H1 (cell line): ENCODE measurements around the gene TAP2. TPM values are rescaled to one million over a fixed set of nuclear protein-coding genes. Genes with fewer than 3 reads are reported as not detected.

Experiments used
- CTCF ChIA-PET: fragments of 300-600 bp; sonication (Branson Sonifier 250); formaldehyde crosslinking; loops from one replicate; lab custom pipeline; 2021; ENCODE audit not compliant: partially characterized antibody; lab: Charles Lee
- POLR2A ChIA-PET: fragments of 300-600 bp; sonication (Branson Sonifier 250); formaldehyde crosslinking; loops from one replicate; lab custom pipeline; 2021; ENCODE audit warnings: inconsistent platforms; ENCODE audit not compliant: partially characterized antibody; lab: Charles Lee
- DNase-seq, 2 experiments: peaks; one replicate each; pipeline versions ENCODE4 v3.0.0 to v3.0.0-alpha.2; 2010 to 2022; ENCODE audit warnings: low spot score in 2 of 2, low read depth in 1 of 2, mixed read lengths in 1 of 2
- FAIRE-seq: peaks from 2 replicates; lab custom pipeline; 2011; peaks lifted over from hg19 to GRCh38; lab: Jason Lieb, UNC
- H2AFZ ChIP-seq: 2 replicates; pipeline ENCODE4 v1.8.1; 2012; ENCODE audit warnings: low read length, inconsistent platforms
- H2AK5ac ChIP-seq: 2 replicates; pipeline ENCODE4 v1.6.1; 2013; ENCODE audit warnings: low read depth, low read length
- H2BK120ac ChIP-seq: replicated peaks from 2 replicates; pipeline ENCODE3; 2013; ENCODE audit warnings: low read depth, low read length, inconsistent platforms
- H2BK12ac ChIP-seq: 2 replicates; pipeline ENCODE4 v1.6.1; 2013; ENCODE audit warnings: low read depth, low read length
- H2BK15ac ChIP-seq: 2 replicates; pipeline ENCODE4 v1.6.1; 2013; ENCODE audit warnings: low read length
- H2BK20ac ChIP-seq: 2 replicates; pipeline ENCODE4 v1.6.1; 2013; ENCODE audit warnings: low read length
- H2BK5ac ChIP-seq: 2 replicates; pipeline ENCODE4 v1.6.1; 2013; ENCODE audit warnings: low read depth, low read length
- H3K14ac ChIP-seq: 2 replicates; pipeline ENCODE4 v1.6.1; 2013; ENCODE audit warnings: inconsistent platforms; ENCODE audit not compliant: insufficient read length
- H3K18ac ChIP-seq: 2 replicates; pipeline ENCODE4 v1.6.1; 2013; ENCODE audit warnings: low read length; ENCODE audit errors: extremely low read depth
- H3K23ac ChIP-seq: 2 replicates; pipeline ENCODE4 v1.6.1; 2013; ENCODE audit warnings: inconsistent platforms; ENCODE audit not compliant: insufficient read length
- H3K23me2 ChIP-seq: 2 replicates; pipeline ENCODE4 v1.6.1; 2013; ENCODE audit warnings: low read depth, low read length
- H3K27ac ChIP-seq: 2 replicates; pipeline ENCODE4 v1.6.1; 2011; ENCODE audit warnings: low read depth, low read length, inconsistent platforms
- H3K27me3 ChIP-seq, 4 experiments: replicated peaks in 1 of 4; 1 replicate in 1 of 4; 2 replicates in 3 of 4; pipeline versions ENCODE4 v1.6.1 to v1.8.1; 2011 to 2013; ENCODE audit warnings: low read length in 3 of 4, mild to moderate bottlenecking in 3 of 4, inconsistent platforms in 2 of 4, mixed read lengths in 2 of 4, moderate library complexity in 1 of 4; ENCODE audit not compliant: control insufficient read depth in 3 of 4, insufficient read depth in 3 of 4; ENCODE audit errors: extremely low read depth in 1 of 4
- H3K36me3 ChIP-seq, 4 experiments: 2 replicates each; pipeline versions ENCODE4 v1.6.1 to v1.8.1; 2011 to 2013; ENCODE audit warnings: mild to moderate bottlenecking in 4 of 4, low read length in 3 of 4, moderate library complexity in 2 of 4, control low read depth in 1 of 4, inconsistent platforms in 1 of 4; ENCODE audit not compliant: insufficient read depth in 4 of 4, control insufficient read depth in 2 of 4
- H3K4ac ChIP-seq: replicated peaks from 2 replicates; pipeline ENCODE3; 2013; ENCODE audit warnings: low read length, low read depth, mixed read lengths, inconsistent platforms; ENCODE audit not compliant: insufficient read length
- H3K4me1 ChIP-seq, 4 experiments: replicated peaks in 1 of 4; 1 replicate in 1 of 4; 2 replicates in 3 of 4; pipeline versions ENCODE4 v1.6.1 to v1.8.1; 2011 to 2013; ENCODE audit warnings: low read length in 3 of 4, inconsistent platforms in 2 of 4, mixed read lengths in 1 of 4; ENCODE audit not compliant: insufficient read depth in 4 of 4, control insufficient read depth in 3 of 4
- H3K4me2 ChIP-seq, 2 experiments: 2 replicates each; pipeline versions ENCODE4 v1.6.1 to v1.8.1; 2011 to 2013; ENCODE audit warnings: low read depth in 2 of 2, low read length in 2 of 2, control low read depth in 1 of 2, inconsistent platforms in 1 of 2, mild to moderate bottlenecking in 1 of 2; ENCODE audit not compliant: insufficient read depth in 1 of 2
- H3K4me3 ChIP-seq, 4 experiments: fragments of 200-600, 300-600 bp in 1 of 4; sonication (generic), shearing (Covaris generic), sonication (Bioruptor Twin) in 1 of 4; 2 replicates each; pipeline versions ENCODE4 v1.5.1 to v1.8.1; 2011 to 2016; ENCODE audit warnings: low read length in 4 of 4, low read depth in 3 of 4, control low read depth in 2 of 4, inconsistent platforms in 2 of 4, mild to moderate bottlenecking in 2 of 4, mixed read lengths in 1 of 4, moderate library complexity in 1 of 4; ENCODE audit not compliant: insufficient read depth in 2 of 4; ENCODE audit errors: extremely low read depth in 1 of 4
- H3K56ac ChIP-seq: replicated peaks from 2 replicates; pipeline ENCODE3; 2013; ENCODE audit warnings: low read depth, mild to moderate bottlenecking, mixed read lengths, low read length, inconsistent platforms; ENCODE audit not compliant: insufficient read length
- H3K79me1 ChIP-seq: 2 replicates; pipeline ENCODE4 v1.6.1; 2013; ENCODE audit warnings: low read depth, low read length, control low read depth
- H3K79me2 ChIP-seq, 2 experiments: 2 replicates each; pipeline versions ENCODE4 v1.6.1 to v1.8.1; 2012 to 2013; ENCODE audit warnings: low read length in 2 of 2, mild to moderate bottlenecking in 2 of 2, inconsistent platforms in 1 of 2; ENCODE audit not compliant: insufficient read depth in 2 of 2, control insufficient read depth in 1 of 2
- H3K9ac ChIP-seq, 4 experiments: replicated peaks in 1 of 4; 1 replicate in 1 of 4; 2 replicates in 3 of 4; pipeline versions ENCODE4 v1.6.1 to v1.8.1; 2011 to 2013; ENCODE audit warnings: low read depth in 3 of 4, low read length in 3 of 4, control low read depth in 2 of 4, mild to moderate bottlenecking in 2 of 4, moderate library complexity in 2 of 4, inconsistent platforms in 1 of 4; ENCODE audit errors: extremely low read depth in 1 of 4
- H3K9me3 ChIP-seq, 2 experiments: 2 replicates each; pipeline versions ENCODE4 v1.6.1 to v1.8.1; 2012 to 2013; ENCODE audit warnings: mild to moderate bottlenecking in 2 of 2, moderate library complexity in 2 of 2, control low read depth in 1 of 2, inconsistent platforms in 1 of 2, low read depth in 1 of 2, low read length in 1 of 2, mixed read lengths in 1 of 2; ENCODE audit not compliant: insufficient read depth in 2 of 2
- H4K20me1 ChIP-seq, 2 experiments: replicated peaks in 1 of 2; 2 replicates each; pipeline versions ENCODE3 to v1.8.1; 2011 to 2013; ENCODE audit warnings: inconsistent platforms in 2 of 2, low read length in 2 of 2, mild to moderate bottlenecking in 1 of 2; ENCODE audit not compliant: insufficient read depth in 2 of 2, control insufficient read depth in 1 of 2
- H4K5ac ChIP-seq: 2 replicates; pipeline ENCODE4 v1.6.1; 2013; ENCODE audit warnings: low read length, low read depth, mixed read lengths, inconsistent platforms; ENCODE audit not compliant: insufficient read length
- H4K8ac ChIP-seq: 2 replicates; pipeline ENCODE4 v1.8.0; 2013; ENCODE audit warnings: mild to moderate bottlenecking, moderate library complexity, low read length, inconsistent platforms; ENCODE audit not compliant: insufficient read depth; ENCODE audit errors: extremely low read depth
- H4K91ac ChIP-seq: replicated peaks from 2 replicates; pipeline ENCODE3; 2013; ENCODE audit warnings: low read length, mixed read lengths, inconsistent platforms; ENCODE audit not compliant: insufficient read length
- BCL11A ChIP-seq, 2 experiments: IDR thresholded peaks; one replicate each; pipeline ENCODE4 v1.6.1; 2011; ENCODE audit warnings: low read depth in 2 of 2, low read length in 2 of 2, mild to moderate bottlenecking in 2 of 2
- TAF7 ChIP-seq: optimal IDR thresholded peaks from 2 replicates; pipeline ENCODE3; 2011; ENCODE audit warnings: low read depth, mild to moderate bottlenecking, inconsistent platforms, low read length, moderate library complexity, borderline replicate concordance
- WGBS, 2 experiments: shearing (Covaris generic) in 1 of 2; methylation state at CpG; one replicate each; pipeline versions ENCODE4 v1.1.6 to v1.1.7; 2013 to 2015; ENCODE audit warnings: low lambda C conversion rate in 2 of 2, mixed read lengths in 2 of 2, inconsistent platforms in 1 of 2, low coverage in 1 of 2, missing lambda C conversion rate in 1 of 2; ENCODE audit not compliant: insufficient replicate concordance in 2 of 2, insufficient coverage in 1 of 2, insufficient read length in 1 of 2; ENCODE audit errors: extremely low coverage in 1 of 2, missing lambda C conversion rate in 1 of 2; 5-methylcytosine and 5-hydroxymethylcytosine counted together
- polyA plus RNA-seq, 7 experiments: library from polyadenylated mRNA; depleted of rRNA in 3 of 7; stranded (reverse) in 5 of 7; unstranded in 2 of 7; fragments of >200 nt in 5 of 7; fragments of 200-250 nt in 2 of 7; gene quantifications; 1 replicate in 5 of 7; 2 replicates in 1 of 7; 4 replicates in 1 of 7; pipeline versions ENCODE4 v1.2.1 to v1.2.3, GENCODE V29; 2011 to 2013; ENCODE audit warnings: missing spikeins in 2 of 7, mixed read lengths in 2 of 7
- total RNA-seq: library from RNA; stranded (reverse); fragmentation: NEBNext Ultra II Directional; extraction: Animal tissue kit (Norgen Biotek cat#: 25700); gene quantifications from 2 replicates; pipeline ENCODE4 v1.2.1, GENCODE V29; 2021

The TAP2 gene
- total and polyA plus RNA-seq, 2 of the 8 experiments (the other 6 are each of a cell fraction or from before 2014, with no cell fraction given) = 11.3 to 27.2 TPM

GRCh38 chr6:32809171-32809570 is 29.4 kb downstream of the TAP2 start:
- ChIA-PET POLR2A (interaction anchor here (0.6 to 0.7 kb wide), 2 partner anchors 9 to 163 kb away, joined by 3 read pairs; no protein-coding TSS in a partner anchor), CTCF (interaction anchor here (0.6 to 2.7 kb wide), 9 partner anchors 10 to 175 kb away, joined by 3 to 13 read pairs (median 4); partner anchors contain the start of gene TAP2)
- H3K4ac ChIP-seq = no peak overlapping the region
- no peaks in the 10 kb centered on the region for H4K20me1 ChIP-seq
- H2BK15ac ChIP-seq = no peak overlapping the region
- no peak for FAIRE-seq
- H3K9me3 ChIP-seq = no peaks in the 10 kb centered on the region
- peaks cover 0 to 3% (median 0%) of the 10 kb centered on the region in 4 experiments; a peak in 1 of 7 replicates for H3K4me1 ChIP-seq
- H3K23ac ChIP-seq = no peak overlapping the region
- no peak overlapping the region for H2BK120ac ChIP-seq
- no peak overlapping the region for H3K14ac ChIP-seq
- H3K79me1 ChIP-seq = no peaks in the 10 kb centered on the region
- H4K5ac ChIP-seq = no peak overlapping the region
- no peaks in the 10 kb centered on the region for H3K79me2 ChIP-seq
- H3K4me3 ChIP-seq = no peak overlapping the region
- H3K36me3 ChIP-seq = no peaks in the 10 kb centered on the region
- DNase-seq = no peak
- H4K91ac ChIP-seq = no peak overlapping the region
- H3K23me2 ChIP-seq = no peaks in the 10 kb centered on the region
- H3K18ac ChIP-seq = no peak overlapping the region
- 9% methylated on average over 1 of the region's 1 CpG; no CpG with 5 or more reads in 1 of the 2 experiments for WGBS, 2 experiments
- no peak overlapping the region for H2BK20ac ChIP-seq
- H3K27ac ChIP-seq = no peak overlapping the region
- no peak overlapping the region for H3K4me2 ChIP-seq
- H3K56ac ChIP-seq = no peak overlapping the region
- no peaks in the 10 kb centered on the region for H3K27me3 ChIP-seq
- no peak overlapping the region for H2BK5ac ChIP-seq
- H3K9ac ChIP-seq = no peak overlapping the region
- H2AFZ ChIP-seq = no peak overlapping the region
- H2BK12ac ChIP-seq = no peak overlapping the region
- H2AK5ac ChIP-seq = no peak overlapping the region
- H4K8ac ChIP-seq = no peak overlapping the region
- TF ChIP-seq TAF7 (no peak), BCL11A (IDR thresholded peaks at IDR 0.05; ENCODE audit: low read depth in 2 of 2, low read length in 2 of 2) (no peak)
